Activated T-cell treated with anti-CD3 and anti-CD28 coated beads, Interleukin-2, amount 50 U/mL, for 1 hour (primary cell): ENCODE data around the gene MUC6.
A peak's percentile ranks its signal among the peaks of the same experiment; 100 is the strongest.

Source experiments
- DNase-seq: peaks from one replicate; pipeline ENCODE4 v3.0.0-alpha.2; 2020

MUC6 gene

GRCh38 chr11:1049911-1050580 lies 13.5 kb upstream of the MUC6 start:
- no peak for DNase-seq

- DNase-seq, result no peak
Measured at GRCh38 chr11:1049431-1049891, 12.9 kb upstream of the MUC6 start.

GRCh38 chr11:1049071-1049405 lies 12.5 kb upstream of the MUC6 start:
- no peak for DNase-seq

GRCh38 chr11:1048375-1049070 lies 12.0 kb upstream of the MUC6 start:
- DNase-seq, result no peak

- peak; percentile 2 for DNase-seq
Measured at GRCh38 chr11:1047595-1048156, 11.2 kb upstream of the MUC6 start.

- no peak for DNase-seq
Measured at GRCh38 chr11:1044160-1044559, 7.6 kb upstream of the MUC6 start.

GRCh38 chr11:1043563-1044096 lies 7.1 kb upstream of the MUC6 start:
- DNase-seq, result no peak

GRCh38 chr11:1042626-1043562 lies 6.4 kb upstream of the MUC6 start:
- DNase-seq, result no peak

GRCh38 chr11:1041936-1042608 lies 5.6 kb upstream of the MUC6 start:
- DNase-seq, result no peak

GRCh38 chr11:1041471-1041870 lies 5.0 kb upstream of the MUC6 start:
- no peak for DNase-seq

- no peak for DNase-seq
Measured at GRCh38 chr11:1041149-1041467, 4.6 kb upstream of the MUC6 start.

GRCh38 chr11:1040428-1041148 lies 4.1 kb upstream of the MUC6 start:
- no peak for DNase-seq

GRCh38 chr11:1039481-1040427 lies 3.2 kb upstream of the MUC6 start:
- DNase-seq, result no peak

- DNase-seq, result no peak
Measured at GRCh38 chr11:1038921-1039320, 2.4 kb upstream of the MUC6 start.

- no peak for DNase-seq
Measured at GRCh38 chr11:1038361-1038760, 1.8 kb upstream of the MUC6 start.

GRCh38 chr11:1037506-1038055 lies 1.1 kb upstream of the MUC6 start:
- DNase-seq, result no peak

GRCh38 chr11:1036931-1037330 lies 413 bp upstream of the MUC6 start:
- no peak for DNase-seq

- no peak for DNase-seq
Measured at GRCh38 chr11:1035577-1036283, 788 bp downstream of the MUC6 start.

GRCh38 chr11:1034456-1035295 lies 1.8 kb downstream of the MUC6 start:
- DNase-seq, result no peak
